Naive thymus-derived CD4-positive, alpha-beta T cell (primary cell): Measurements from ENCODE around the gene PKHD1. TPM values are rescaled to one million over a fixed set of nuclear protein-coding genes. Genes with fewer than 3 reads are reported as not detected.

Experiments
- ATAC-seq: fragments of 150-1000 bp; cut with Tn5 transposase; 2 replicates; pipeline ENCODE4 v1.10.0; 2021; ENCODE audit warnings: mild to moderate bottlenecking, moderate library complexity
- CTCF ChIA-PET: fragments of 350-600 bp; sonication (Branson Sonifier 250); formaldehyde crosslinking; loops from one replicate; lab custom pipeline; 2021; ENCODE audit warnings: antibody characterized with exemption; lab: Charles Lee
- POLR2A ChIA-PET: fragments of 350-600 bp; sonication (Branson Sonifier 250); formaldehyde crosslinking; loops from one replicate; lab custom pipeline; 2021; ENCODE audit warnings: antibody characterized with exemption, inconsistent platforms; lab: Charles Lee
- DNase-seq, 9 donors: peaks; one replicate each; pipeline versions ENCODE4 v3.0.0 to v3.0.0-alpha.2; 2020 to 2022; ENCODE audit warnings: mixed read lengths in 1 of 9
- H3K27ac ChIP-seq: one replicate; pipeline ENCODE4 v1.7.0; 2013; ENCODE audit warnings: mild to moderate bottlenecking, low read depth, low read length, moderate library complexity
- H3K27me3 ChIP-seq, 2 donors: one replicate each; pipeline ENCODE4 v1.7.0; 2013; ENCODE audit warnings: low read length in 2 of 2, mild to moderate bottlenecking in 2 of 2, moderate library complexity in 2 of 2; ENCODE audit not compliant: control insufficient read depth in 2 of 2, insufficient read depth in 2 of 2
- H3K36me3 ChIP-seq, 3 experiments: 1 replicate in 2 of 3; 2 replicates in 1 of 3; pipeline ENCODE4 v1.7.0; 2013; ENCODE audit warnings: low read length in 3 of 3, mild to moderate bottlenecking in 3 of 3, moderate library complexity in 1 of 3; ENCODE audit not compliant: insufficient read depth in 3 of 3, control insufficient read depth in 2 of 3
- H3K4me1 ChIP-seq, 2 donors: one replicate each; pipeline ENCODE4 v1.7.0; 2013; ENCODE audit warnings: low read length in 2 of 2, mild to moderate bottlenecking in 2 of 2, moderate library complexity in 1 of 2; ENCODE audit not compliant: control insufficient read depth in 2 of 2, insufficient read depth in 2 of 2
- H3K4me3 ChIP-seq: 2 replicates; pipeline ENCODE4 v1.7.0; 2013; ENCODE audit warnings: mild to moderate bottlenecking, low read length
- H3K9me3 ChIP-seq, 3 experiments: 1 replicate in 2 of 3; 2 replicates in 1 of 3; pipeline ENCODE4 v1.7.0; 2013; ENCODE audit warnings: low read length in 3 of 3; ENCODE audit not compliant: control insufficient read depth in 2 of 3
- H3K27ac Mint-ChIP-seq, 9 donors: one replicate each; pipeline ENCODE4 v1.8.0; 2020 to 2022; ENCODE audit warnings: mixed read lengths in 9 of 9, mild to moderate bottlenecking in 8 of 9, moderate library complexity in 5 of 9, inconsistent platforms in 2 of 9
- H3K27me3 Mint-ChIP-seq, 5 donors: one replicate each; pipeline ENCODE4 v1.8.0; 2021 to 2022; ENCODE audit warnings: mixed read lengths in 5 of 5, mild to moderate bottlenecking in 1 of 5
- H3K36me3 Mint-ChIP-seq, 5 donors: one replicate each; pipeline ENCODE4 v1.8.0; 2020 to 2022; ENCODE audit warnings: mixed read lengths in 5 of 5, mild to moderate bottlenecking in 3 of 5, inconsistent platforms in 1 of 5
- H3K4me1 Mint-ChIP-seq, 7 donors: one replicate each; pipeline ENCODE4 v1.8.0; 2020 to 2022; ENCODE audit warnings: mixed read lengths in 7 of 7, mild to moderate bottlenecking in 3 of 7, inconsistent platforms in 1 of 7
- H3K4me3 Mint-ChIP-seq, 10 donors: one replicate each; pipeline ENCODE4 v1.8.0; 2020 to 2022; ENCODE audit warnings: mild to moderate bottlenecking in 10 of 10, mixed read lengths in 10 of 10, moderate library complexity in 6 of 10, inconsistent platforms in 2 of 10
- H3K9me3 Mint-ChIP-seq, 11 donors: one replicate each; pipeline ENCODE4 v1.8.0; 2020 to 2022; ENCODE audit warnings: mixed read lengths in 11 of 11, mild to moderate bottlenecking in 4 of 11, inconsistent platforms in 1 of 11, moderate library complexity in 1 of 11
- intact Hi-C, 2 donors: fragments of 100-400 bp; cut with micrococcal nuclease; formaldehyde crosslinking; loops; one replicate each; pipeline ENCODE4 v1.15.1; 2023
- polyA plus RNA-seq, 2 donors: library from polyadenylated mRNA; unstranded; fragments of 300-500 nt; fragmentation: Illumina TruSeq; gene quantifications; one replicate each; pipeline ENCODE4 v1.2.3, GENCODE V29; 2021
- total RNA-seq, 6 experiments: library from RNA in 5 of 6; stranded (reverse) in 5 of 6; gene quantifications; 1 replicate in 5 of 6; 2 replicates in 1 of 6; pipeline ENCODE4 v1.2.3 and lab custom pipeline; 2021 to 2026

The PKHD1 gene
- total and polyA plus RNA-seq, 7 experiments from 2014 or later = not detected

DNA sequence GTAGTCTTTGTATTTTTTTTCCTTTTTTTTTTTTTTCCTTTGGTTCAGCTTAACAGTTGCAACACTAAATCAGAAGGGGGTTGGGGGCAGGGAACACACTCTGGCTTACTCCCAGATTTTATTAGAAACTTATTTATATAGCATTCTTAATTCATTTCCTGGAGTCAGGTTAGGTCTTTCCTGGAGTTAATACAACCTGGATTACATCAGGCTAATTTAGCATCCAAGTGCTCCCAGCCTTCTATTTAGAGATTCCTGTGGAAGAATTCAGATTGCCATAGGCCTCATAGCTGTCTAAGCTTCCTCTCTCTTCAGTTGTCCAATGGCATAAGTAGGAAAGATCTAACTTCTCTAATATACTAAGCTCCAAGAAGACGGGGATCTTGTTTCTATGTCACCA is 35.8 kb upstream of the PKHD1 start:
- H3K27ac ChIP-seq = no peak overlapping the region

GRCh38 chr6:52117352-52117751 is 29.9 kb upstream of the PKHD1 start:
- no peaks in the 10 kb centered on the region for H3K36me3 ChIP-seq
- no peak overlapping the region for H3K27ac ChIP-seq
- no peaks in the 10 kb centered on the region for H3K27me3 ChIP-seq
- no peak overlapping the region for H3K4me3 ChIP-seq
- H3K9me3 ChIP-seq = no peaks in the 10 kb centered on the region
- ATAC-seq (no peak), DNase-seq (no peak)
- Mint-ChIP-seq H3K4me3 (no peak overlapping the region), H3K27me3 (peaks cover 10 to 24% (median 20%) of the 10 kb centered on the region in 5 donors), H3K27ac (no peak overlapping the region), H3K9me3 (peaks cover under 1 to 31% (median 8%) of the 10 kb centered on the region in 11 donors), H3K36me3 (peaks cover 0 to 4% (median under 1%) of the 10 kb centered on the region in 5 donors), H3K4me1 (peaks cover 0 to 6% (median 0%) of the 10 kb centered on the region in 7 donors)
- CTCF ChIA-PET = no interaction called here
- intact Hi-C loops = no loop called here
- no peaks in the 10 kb centered on the region for H3K4me1 ChIP-seq
- POLR2A ChIA-PET = no interaction called here

More for the DNA sequence above, 35.8 kb upstream of the PKHD1 start:
- Histone ChIP-seq H3K36me3 (no peaks in the 10 kb centered on the region), H3K4me1 (no peaks in the 10 kb centered on the region), H3K4me3 (no peak overlapping the region), H3K27me3 (no peaks in the 10 kb centered on the region), H3K9me3 (no peaks in the 10 kb centered on the region)
- ATAC-seq (no peak), DNase-seq (no peak)
- intact Hi-C loops = no loop called here
- Mint-ChIP-seq H3K4me1 (no peaks in the 10 kb centered on the region), H3K36me3 (peaks cover 0 to 6% (median 0%) of the 10 kb centered on the region in 5 donors), H3K4me3 (no peak overlapping the region), H3K9me3 (peaks cover 0 to 28% (median 11%) of the 10 kb centered on the region in 11 donors), H3K27me3 (peaks cover 17 to 53% (median 45%) of the 10 kb centered on the region in 5 donors), H3K27ac (no peak overlapping the region)
- POLR2A ChIA-PET = no interaction called here
- CTCF ChIA-PET = no interaction called here

DNA sequence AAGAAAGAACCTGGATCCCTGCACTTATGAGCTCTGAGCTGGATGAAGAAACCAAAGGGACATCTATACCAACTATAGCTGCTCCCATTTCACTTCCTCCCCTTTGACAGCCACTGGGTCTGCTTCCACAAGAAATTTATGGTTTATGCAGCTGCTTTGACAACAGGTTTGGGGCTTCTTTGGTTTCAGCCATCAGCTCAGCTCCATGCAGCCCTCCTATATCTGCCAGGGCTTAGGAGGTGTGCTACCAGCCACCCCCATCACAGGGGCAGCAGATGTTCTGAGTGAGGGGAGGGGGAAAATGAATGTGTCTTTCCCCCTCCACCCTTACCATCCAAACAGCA is 29.2 kb upstream of the PKHD1 start:
- intact Hi-C loops = no loop called here

GRCh38 chr6:52115891-52116604 is 28.6 kb upstream of the PKHD1 start:
- Histone ChIP-seq H3K27me3 (peaks cover 0 to 2% of the 10 kb centered on the region in 2 donors), H3K4me3 (no peak overlapping the region), H3K27ac (no peak overlapping the region), H3K4me1 (no peaks in the 10 kb centered on the region), H3K36me3 (no peaks in the 10 kb centered on the region), H3K9me3 (no peaks in the 10 kb centered on the region)
- ChIA-PET POLR2A (no interaction called here), CTCF (no interaction called here)
- Mint-ChIP-seq H3K4me3 (no peak overlapping the region), H3K9me3 (peaks cover 4 to 28% (median 9%) of the 10 kb centered on the region in 11 donors), H3K27me3 (peaks cover 7 to 29% (median 19%) of the 10 kb centered on the region in 5 donors), H3K36me3 (peaks cover 0 to 4% (median 3%) of the 10 kb centered on the region in 5 donors), H3K4me1 (peaks cover 0 to 6% (median 0%) of the 10 kb centered on the region in 7 donors), H3K27ac (no peak overlapping the region)
- DNase-seq (no peak), ATAC-seq (no peak)
- intact Hi-C loops = no loop called here

More for the DNA sequence above, 29.2 kb upstream of the PKHD1 start:
- Histone ChIP-seq H3K9me3 (no peaks in the 10 kb centered on the region), H3K27me3 (no peaks in the 10 kb centered on the region), H3K4me1 (no peaks in the 10 kb centered on the region), H3K36me3 (no peaks in the 10 kb centered on the region), H3K4me3 (no peak overlapping the region), H3K27ac (no peak overlapping the region)
- H3K4me3 Mint-ChIP-seq = no peak overlapping the region
- H3K36me3 Mint-ChIP-seq = peaks cover 0 to 4% (median 3%) of the 10 kb centered on the region in 5 donors
- ChIA-PET CTCF (no interaction called here), POLR2A (no interaction called here)
- ATAC-seq = no peak
- no peak for DNase-seq
- H3K9me3 Mint-ChIP-seq = peaks cover 5 to 33% (median 9%) of the 10 kb centered on the region in 11 donors
- H3K27ac Mint-ChIP-seq = no peak overlapping the region
- H3K27me3 Mint-ChIP-seq = peaks cover 10 to 29% (median 23%) of the 10 kb centered on the region in 5 donors
- H3K4me1 Mint-ChIP-seq = peaks cover 0 to 6% (median 0%) of the 10 kb centered on the region in 7 donors

DNA sequence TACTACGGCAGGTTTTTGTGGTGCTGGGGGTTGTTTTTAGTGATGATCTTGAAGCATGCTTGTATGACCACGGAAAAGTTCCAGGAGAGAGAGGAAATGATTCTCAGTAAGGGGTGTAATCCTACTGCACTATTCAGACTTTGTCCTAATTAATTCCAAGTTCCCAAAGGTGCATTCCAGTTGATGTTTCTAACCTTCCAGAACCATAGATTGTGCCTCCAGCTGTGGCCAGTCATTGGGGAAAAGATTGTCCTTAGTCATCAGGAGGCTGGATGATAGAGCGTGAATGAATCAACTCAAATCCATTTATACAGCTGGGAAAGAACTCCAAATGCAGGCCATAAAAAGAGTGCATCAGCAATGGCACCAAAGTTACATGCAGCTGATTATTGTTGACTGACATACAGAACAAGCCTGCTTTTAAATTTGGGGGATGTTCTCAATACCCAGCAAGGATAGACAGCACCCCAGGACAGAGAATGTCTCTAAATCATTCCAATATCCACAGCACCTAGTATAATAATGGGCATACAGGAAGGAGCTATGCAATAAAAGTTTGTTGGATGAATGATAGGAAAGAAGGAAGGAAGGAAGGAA is 27.8 kb upstream of the PKHD1 start:
- H3K27ac ChIP-seq = no peak overlapping the region
- H3K36me3 ChIP-seq = no peaks in the 10 kb centered on the region
- ChIA-PET POLR2A (no interaction called here), CTCF (no interaction called here)
- DNase-seq (no peak), ATAC-seq (no peak)
- H3K4me1 ChIP-seq = no peaks in the 10 kb centered on the region
- H3K27me3 Mint-ChIP-seq = peaks cover 7 to 29% (median 19%) of the 10 kb centered on the region in 5 donors
- H3K9me3 ChIP-seq = no peaks in the 10 kb centered on the region
- H3K36me3 Mint-ChIP-seq = peaks cover 0 to 4% (median 3%) of the 10 kb centered on the region in 5 donors
- no peak overlapping the region for H3K27ac Mint-ChIP-seq
- peaks cover 0 to 2% of the 10 kb centered on the region in 2 donors for H3K27me3 ChIP-seq
- H3K4me1 Mint-ChIP-seq = peaks cover 0 to 6% (median 0%) of the 10 kb centered on the region in 7 donors
- intact Hi-C loops = no loop called here
- H3K9me3 Mint-ChIP-seq = peaks cover 4 to 22% (median 7%) of the 10 kb centered on the region in 11 donors
- H3K4me3 ChIP-seq = no peak overlapping the region
- no peak overlapping the region for H3K4me3 Mint-ChIP-seq

GRCh38 chr6:52109171-52109571 is 21.8 kb upstream of the PKHD1 start:
- Histone ChIP-seq H3K4me1 (no peaks in the 10 kb centered on the region), H3K9me3 (no peaks in the 10 kb centered on the region), H3K4me3 (no peak overlapping the region), H3K36me3 (no peaks in the 10 kb centered on the region), H3K27me3 (peaks cover 0 to 2% of the 10 kb centered on the region in 2 donors), H3K27ac (no peak overlapping the region)
- DNase-seq (no peak), ATAC-seq (no peak)
- Mint-ChIP-seq H3K9me3 (peaks cover 0 to 9% (median 2%) of the 10 kb centered on the region in 11 donors), H3K4me1 (peaks cover 0 to 1% (median 0%) of the 10 kb centered on the region in 7 donors), H3K36me3 (peaks cover 0 to 4% (median 0%) of the 10 kb centered on the region in 5 donors), H3K4me3 (no peak overlapping the region), H3K27ac (no peak overlapping the region), H3K27me3 (peaks cover 2 to 40% (median 12%) of the 10 kb centered on the region in 5 donors)
- intact Hi-C loops = no loop called here
- ChIA-PET POLR2A (no interaction called here), CTCF (no interaction called here)
